SK-N-MC (cell line): ENCODE measurements around the gene CYP26C1.

Experiments
- DNase-seq: peaks from one replicate; pipeline ENCODE4 v3.0.0-alpha.2; 2011; ENCODE audit warnings: low read depth, low spot score
- H3K27ac ChIP-seq: fragments of 200-600 bp; sonication (generic); 2 replicates; pipeline ENCODE4 v1.5.1; 2016; ENCODE audit warnings: mixed run types
- H3K36me3 ChIP-seq: fragments of 200-600 bp; sonication (generic); 2 replicates; pipeline ENCODE4 v1.6.1; 2017; ENCODE audit warnings: antibody characterized with exemption, low read length, mixed read lengths; ENCODE audit not compliant: insufficient read depth
- H3K4me3 ChIP-seq: fragments of 200-600 bp; sonication (generic); 2 replicates; pipeline ENCODE4 v1.5.1; 2016
- H3K9ac ChIP-seq: fragments of 200-600 bp; sonication (generic); 2 replicates; pipeline ENCODE4 v1.8.0; 2017; ENCODE audit warnings: mixed run types, mixed read lengths; ENCODE audit not compliant: insufficient read length
- H3K9me3 ChIP-seq: fragments of 200-600 bp; sonication (generic); 2 replicates; pipeline ENCODE4 v1.6.1; 2017; ENCODE audit warnings: low read depth, mild to moderate bottlenecking, antibody characterized with exemption, low read length, moderate library complexity, mixed read lengths
- EZH2 ChIP-seq: fragments of 200-600 bp; sonication (generic); IDR thresholded peaks from one replicate; pipeline ENCODE4 v1.6.1; 2017; ENCODE audit warnings: antibody characterized with exemption
- FOXP2 ChIP-seq: optimal IDR thresholded peaks from 2 replicates; pipeline ENCODE3; 2011; ENCODE audit warnings: mild to moderate bottlenecking, moderate library complexity; ENCODE audit not compliant: insufficient read depth; ENCODE audit errors: extremely low read length, control extremely low read depth
- POLR2AphosphoS5 ChIP-seq: IDR thresholded peaks from 2 replicates; pipeline ENCODE4 v1.6.1; 2012; ENCODE audit warnings: mild to moderate bottlenecking, low read depth, low read length, borderline replicate concordance

CYP26C1 gene

DNA sequence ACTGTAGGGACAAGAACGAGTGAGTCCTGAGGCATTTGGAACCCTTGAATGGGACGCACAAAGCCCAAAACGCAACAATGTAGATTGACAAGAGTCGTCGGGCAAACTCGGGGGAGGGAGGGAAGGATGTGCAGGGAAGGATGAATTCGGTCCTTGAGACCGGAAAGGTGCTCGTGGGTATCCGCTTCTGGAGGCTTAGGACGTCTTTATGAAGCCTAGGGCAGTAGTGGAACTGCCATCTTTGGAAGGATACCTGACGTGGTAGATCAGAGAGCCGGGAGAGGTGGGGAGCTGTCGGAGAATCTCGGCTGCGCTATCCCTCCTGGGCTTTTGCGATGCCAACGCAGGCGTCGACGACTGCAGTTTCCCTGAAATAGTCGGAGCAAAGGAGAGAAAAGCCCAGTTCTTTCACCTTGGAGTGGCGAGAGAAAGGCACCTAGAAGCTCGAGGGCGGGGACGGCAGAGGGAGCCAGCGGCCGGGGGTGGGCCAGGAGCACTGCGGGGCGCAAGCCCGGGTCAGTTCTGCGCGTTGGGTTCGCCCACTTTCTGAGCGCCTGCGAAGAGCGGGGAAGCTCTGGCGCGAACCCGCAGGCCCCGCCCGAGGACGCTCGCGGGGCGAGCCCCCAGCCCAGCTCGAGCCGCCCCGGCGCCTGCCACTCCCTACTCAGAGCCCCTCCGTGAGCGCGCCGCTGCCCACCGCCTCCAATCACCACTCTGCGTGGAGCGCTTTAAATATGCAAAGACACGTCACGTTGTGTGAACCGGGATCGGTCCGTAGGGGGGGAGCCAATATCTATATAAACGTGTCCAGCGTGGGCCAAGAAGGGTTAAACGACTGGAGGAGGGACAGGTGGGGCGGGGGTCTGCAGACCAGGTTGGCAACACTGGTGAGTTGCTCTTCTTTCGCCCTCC lies at the start of gene CYP26C1:
TSS of gene CYP26C1 (plus strand) at position 824 of the 912 bp plus-strand sequence. CDS start 466 bp downstream, outside the sequence.
- Histone ChIP-seq H3K9ac (no peak within 1 kb of the TSS), H3K27ac (no peak within 1 kb of the TSS), H3K9me3 (no peaks in the 10 kb centered on the region), H3K4me3 (no peak within 1 kb of the TSS), H3K36me3 (no peaks in the 10 kb centered on the region)
- no peak for TF ChIP-seq FOXP2
- TF ChIP-seq POLR2AphosphoS5, result no peak
- no peak for TF ChIP-seq EZH2
- DNase-seq, result no peak

DNA sequence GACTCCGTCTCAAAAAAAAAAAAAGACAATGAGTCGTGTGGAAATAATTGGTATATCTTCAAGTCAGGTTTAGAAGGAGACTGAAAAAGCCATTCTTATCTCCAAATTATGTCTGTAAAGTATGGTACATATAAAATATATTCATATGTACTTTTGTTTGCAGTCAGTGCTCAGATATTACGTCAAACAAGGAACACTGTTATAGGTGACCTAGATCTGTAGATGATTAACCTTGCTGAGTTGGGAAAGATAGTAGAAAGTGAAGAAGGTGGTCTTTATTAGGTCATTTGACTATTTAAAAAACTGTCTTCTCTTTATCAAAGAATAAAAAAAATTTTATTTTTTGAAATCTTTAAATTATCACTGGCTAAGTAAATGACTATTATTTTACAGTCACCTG lies 44.9 kb upstream of the CYP26C1 start:
- Histone ChIP-seq H3K4me3 (no peak overlapping the region), H3K9me3 (no peaks in the 10 kb centered on the region), H3K9ac (no peak overlapping the region), H3K36me3 (no peaks in the 10 kb centered on the region), H3K27ac (no peak overlapping the region)
- no peak for DNase-seq
- TF ChIP-seq EZH2, result no peak
- no peak for TF ChIP-seq POLR2AphosphoS5
- TF ChIP-seq FOXP2, result no peak

DNA sequence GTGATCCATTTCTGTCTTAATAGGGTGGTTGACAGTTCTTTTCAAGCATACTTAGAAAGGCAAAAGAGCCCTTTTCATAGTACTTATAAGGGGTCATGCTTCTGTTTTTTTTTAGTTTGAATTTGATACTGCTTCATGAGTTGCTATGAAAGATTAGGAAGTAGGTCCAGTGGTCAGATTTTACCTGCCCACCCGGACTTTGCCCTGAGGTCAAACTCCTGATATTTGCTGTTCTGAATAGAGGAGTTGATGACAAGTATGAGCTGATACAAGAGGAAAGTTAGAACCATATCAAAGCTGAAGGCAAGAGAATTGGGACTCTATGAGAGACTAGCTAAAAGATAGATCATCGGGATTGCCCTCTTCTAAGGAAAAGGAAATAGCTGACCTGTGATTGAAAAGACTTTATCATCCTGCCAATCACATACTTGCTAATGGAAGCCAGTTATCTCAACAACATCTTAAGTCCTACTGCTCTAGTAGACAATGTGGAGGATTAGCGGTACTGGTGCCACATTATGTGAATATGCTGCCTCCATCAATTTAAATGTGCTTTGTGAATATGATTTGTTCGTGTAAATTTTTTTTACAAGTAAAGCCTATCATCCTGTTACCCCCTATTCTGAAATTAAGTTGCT lies 37.5 kb upstream of the CYP26C1 start:
- no peak for DNase-seq
- no peak overlapping the region for H3K4me3 ChIP-seq
- TF ChIP-seq POLR2AphosphoS5 (no peak), FOXP2 (no peak), EZH2 (no peak)
- H3K36me3 ChIP-seq, result 0 out of 2 replicates have a peak, but pooled peaks cover 2% of the 10 kb centered on the region
- H3K9me3 ChIP-seq, result no peaks in the 10 kb centered on the region
- H3K27ac ChIP-seq, result no peak overlapping the region
- no peak overlapping the region for H3K9ac ChIP-seq

- Histone ChIP-seq H3K36me3 (0 out of 2 replicates have a peak, but pooled peaks cover 2% of the 10 kb centered on the region), H3K9me3 (no peaks in the 10 kb centered on the region), H3K27ac (no peak overlapping the region), H3K9ac (no peak overlapping the region), H3K4me3 (no peak overlapping the region)
- no peak for DNase-seq
- TF ChIP-seq FOXP2 (no peak), EZH2 (no peak), POLR2AphosphoS5 (no peak)
These were observed 34.5 kb upstream of the CYP26C1 start for GRCh38 chr10:93026072-93026471.

- 0 out of 2 replicates have a peak, but pooled peaks cover 2% of the 10 kb centered on the region for H3K36me3 ChIP-seq
- H3K4me3 ChIP-seq, result no peak overlapping the region
- H3K9ac ChIP-seq, result no peak overlapping the region
- DNase-seq, result no peak
- no peaks in the 10 kb centered on the region for H3K9me3 ChIP-seq
- TF ChIP-seq FOXP2 (no peak), EZH2 (no peak), POLR2AphosphoS5 (no peak)
- H3K27ac ChIP-seq, result no peak overlapping the region
These were observed 33.1 kb upstream of the CYP26C1 start for GRCh38 chr10:93027508-93027907.

DNA sequence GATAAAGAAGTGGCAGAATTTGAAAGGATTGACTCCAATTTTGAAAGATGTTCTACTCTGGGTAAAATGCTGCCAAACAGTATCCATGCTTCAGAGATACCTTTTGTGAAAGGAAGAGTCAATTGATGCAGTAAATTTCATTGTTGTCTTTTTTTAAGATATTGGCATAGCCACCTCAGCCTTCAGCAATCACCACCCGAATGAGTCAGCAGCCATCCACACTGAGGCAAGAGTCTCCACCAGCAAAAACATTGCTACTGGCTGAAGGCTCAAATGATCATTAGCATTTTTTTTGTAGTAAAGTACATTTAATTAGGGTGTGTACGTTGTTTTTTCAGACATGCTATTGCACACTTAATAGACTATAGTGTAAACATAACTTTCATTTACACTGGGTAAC lies 31.7 kb upstream of the CYP26C1 start:
- Histone ChIP-seq H3K4me3 (no peak overlapping the region), H3K9ac (no peak overlapping the region), H3K9me3 (no peaks in the 10 kb centered on the region), H3K36me3 (0 out of 2 replicates have a peak, but pooled peaks cover 2% of the 10 kb centered on the region), H3K27ac (no peak overlapping the region)
- TF ChIP-seq EZH2 (no peak), FOXP2 (no peak), POLR2AphosphoS5 (no peak)
- DNase-seq, result no peak

DNA sequence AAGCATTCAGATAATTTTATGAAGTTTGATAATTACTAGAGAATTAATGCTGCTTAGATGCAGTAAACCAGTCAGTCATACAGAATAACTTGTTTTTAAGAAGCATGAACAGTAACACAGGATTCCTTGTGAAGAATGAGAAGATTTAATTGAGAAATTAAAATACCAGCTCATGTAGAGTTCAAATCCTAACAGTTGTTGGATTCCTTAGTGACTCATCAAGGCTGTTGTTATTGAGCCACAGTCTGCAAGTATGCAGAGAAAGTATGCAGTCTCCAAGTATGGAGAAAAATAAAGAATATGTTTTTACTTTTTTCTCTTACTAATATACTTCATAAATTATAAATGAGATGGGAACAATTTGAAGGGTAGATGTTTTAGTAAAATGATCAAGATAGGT lies 30.2 kb upstream of the CYP26C1 start:
- no peak for TF ChIP-seq POLR2AphosphoS5
- TF ChIP-seq FOXP2, result no peak
- no peak for TF ChIP-seq EZH2
- no peak overlapping the region for H3K9ac ChIP-seq
- no peak overlapping the region for H3K4me3 ChIP-seq
- H3K36me3 ChIP-seq, result 0 out of 2 replicates have a peak, but pooled peaks cover 2% of the 10 kb centered on the region
- no peaks in the 10 kb centered on the region for H3K9me3 ChIP-seq
- no peak overlapping the region for H3K27ac ChIP-seq
- DNase-seq, result no peak

GRCh38 chr10:93032105-93032808 lies 28.3 kb upstream of the CYP26C1 start:
- H3K27ac ChIP-seq, result no peak overlapping the region
- DNase-seq, result no peak
- no peak overlapping the region for H3K9ac ChIP-seq
- TF ChIP-seq EZH2, result no peak
- no peak for TF ChIP-seq FOXP2
- no peak for TF ChIP-seq POLR2AphosphoS5
- H3K9me3 ChIP-seq, result no peaks in the 10 kb centered on the region
- no peaks in the 10 kb centered on the region for H3K36me3 ChIP-seq
- H3K4me3 ChIP-seq, result no peak overlapping the region
